Non-pigmented ciliary epithelial cell (primary cell): Measurements from ENCODE around the gene ETV4.

Experiments
- DNase-seq: peaks from one replicate; pipeline ENCODE4 v3.0.0-alpha.2; 2010; ENCODE audit warnings: low read depth

ETV4 gene

DNA sequence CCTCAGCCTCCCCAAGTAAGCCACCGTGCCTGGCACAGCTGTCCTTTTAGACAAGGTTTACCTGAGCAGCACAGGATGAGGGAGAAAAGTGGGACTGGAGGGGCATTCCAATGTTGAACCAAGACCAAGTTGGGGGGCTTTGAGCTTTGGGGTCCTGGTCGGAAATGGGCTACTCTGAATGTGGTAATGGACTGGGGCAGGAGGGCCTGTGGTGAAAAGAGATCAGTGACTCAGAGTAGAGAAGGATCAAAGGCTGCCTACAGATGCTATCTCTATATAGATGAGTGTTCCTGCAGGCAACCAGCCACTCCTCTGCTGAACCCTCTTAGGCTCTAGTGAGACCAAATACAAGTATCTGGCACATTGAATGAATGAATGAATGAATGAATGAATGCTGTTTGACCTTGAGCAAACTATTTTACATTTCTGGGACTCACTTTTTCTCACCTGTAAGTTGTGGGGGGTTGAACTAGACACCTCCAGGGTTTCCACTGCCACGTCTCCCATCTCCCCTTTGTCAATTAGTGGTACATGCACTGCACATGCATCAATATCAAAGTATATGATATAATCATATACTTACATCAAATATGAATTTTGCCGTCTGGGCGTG lies 26.3 kb upstream of the ETV4 start:
- no peak for DNase-seq

DNA sequence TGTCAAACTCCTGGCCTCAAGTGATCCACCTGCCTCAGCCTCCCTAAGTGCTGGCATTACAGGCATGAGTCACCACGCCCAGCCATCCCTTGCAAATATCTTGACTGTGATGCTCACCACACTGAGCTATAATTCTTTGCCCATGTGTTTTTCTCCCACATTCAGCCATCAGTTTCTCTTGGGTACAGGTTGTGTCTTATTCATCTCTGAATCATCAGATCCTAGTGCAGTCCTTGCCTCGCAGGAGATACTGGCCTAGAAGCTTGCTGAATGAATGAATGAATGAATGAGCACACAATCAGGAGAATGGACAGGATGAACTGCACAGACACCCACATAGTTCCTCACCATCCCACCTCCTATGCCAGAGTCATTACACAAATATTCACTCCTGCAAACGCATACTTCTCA lies 24.4 kb upstream of the ETV4 start:
- DNase-seq, result peak; percentile 54

DNA sequence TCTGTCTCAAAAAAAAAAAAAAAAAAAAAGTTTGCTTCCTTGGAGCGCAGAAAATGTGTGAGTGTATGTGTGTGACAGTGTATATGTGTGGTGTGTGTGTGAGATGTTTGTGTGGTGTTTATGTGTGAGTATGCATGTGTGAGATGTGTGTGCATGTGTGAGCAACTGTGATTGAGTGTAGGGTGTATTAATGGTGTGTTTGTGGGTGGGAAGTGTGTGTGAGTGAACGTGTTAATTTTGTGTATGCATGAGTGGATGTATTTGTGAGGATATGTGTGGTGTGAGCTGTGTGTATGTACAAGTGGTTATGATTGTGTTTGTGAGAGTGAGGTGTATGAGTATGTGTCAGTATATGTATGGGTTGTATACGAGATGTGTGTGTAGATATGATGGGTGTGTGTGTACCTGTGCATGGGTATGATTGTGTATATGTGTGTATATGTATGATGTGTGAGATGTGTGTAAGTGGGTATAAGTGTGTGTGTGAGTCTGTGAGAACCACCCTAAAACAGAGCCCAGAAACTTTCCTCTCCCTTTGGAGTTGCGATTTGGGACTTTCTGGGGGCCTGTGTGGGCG lies 22.5 kb upstream of the ETV4 start:
- no peak for DNase-seq

DNA sequence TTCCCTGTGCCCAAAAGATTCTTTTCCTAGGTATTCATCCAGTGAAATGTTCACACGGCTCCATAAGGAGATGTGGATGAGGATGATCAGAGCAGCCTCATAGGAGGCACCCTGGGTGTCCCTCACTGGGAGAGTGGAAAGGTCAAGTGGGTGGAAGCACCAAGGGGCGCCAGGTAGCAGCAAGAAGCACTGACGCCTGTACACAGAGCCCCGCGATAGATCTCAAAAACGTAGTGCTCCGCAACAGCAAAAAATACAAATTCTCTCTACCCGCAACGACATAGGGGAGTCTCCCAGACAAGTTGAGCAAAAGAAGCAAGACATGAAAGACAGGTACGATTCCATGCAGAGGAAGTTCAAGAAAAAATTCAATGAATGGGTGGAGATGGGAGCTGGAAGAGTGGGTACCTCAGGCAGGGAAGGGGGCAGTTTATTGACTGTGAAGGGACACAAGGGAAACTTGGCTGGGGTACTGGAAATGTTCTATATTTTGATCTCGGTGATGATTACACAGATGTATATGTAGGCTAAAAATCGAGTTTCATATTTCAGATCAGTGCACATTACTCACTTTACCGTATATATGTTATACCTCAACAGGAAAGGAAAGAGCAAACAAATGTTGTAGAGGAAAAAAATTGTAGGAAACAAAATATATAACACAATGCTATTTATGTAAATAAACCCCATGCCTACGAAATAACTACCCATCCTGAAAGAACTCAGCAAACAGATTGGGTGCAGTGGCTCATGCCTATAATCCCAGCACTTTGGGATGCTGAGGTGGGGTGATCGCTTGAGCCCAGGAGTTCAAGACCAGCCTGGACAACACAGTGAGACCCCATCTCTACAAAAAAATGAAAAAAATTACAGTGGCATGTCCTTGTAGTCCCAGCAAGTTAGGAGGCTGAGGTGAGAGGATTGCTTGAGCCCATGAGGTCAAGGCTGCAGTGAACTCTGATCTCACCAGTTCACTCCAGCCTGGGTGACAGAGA lies 17.8 kb upstream of the ETV4 start:
- no peak for DNase-seq

DNA sequence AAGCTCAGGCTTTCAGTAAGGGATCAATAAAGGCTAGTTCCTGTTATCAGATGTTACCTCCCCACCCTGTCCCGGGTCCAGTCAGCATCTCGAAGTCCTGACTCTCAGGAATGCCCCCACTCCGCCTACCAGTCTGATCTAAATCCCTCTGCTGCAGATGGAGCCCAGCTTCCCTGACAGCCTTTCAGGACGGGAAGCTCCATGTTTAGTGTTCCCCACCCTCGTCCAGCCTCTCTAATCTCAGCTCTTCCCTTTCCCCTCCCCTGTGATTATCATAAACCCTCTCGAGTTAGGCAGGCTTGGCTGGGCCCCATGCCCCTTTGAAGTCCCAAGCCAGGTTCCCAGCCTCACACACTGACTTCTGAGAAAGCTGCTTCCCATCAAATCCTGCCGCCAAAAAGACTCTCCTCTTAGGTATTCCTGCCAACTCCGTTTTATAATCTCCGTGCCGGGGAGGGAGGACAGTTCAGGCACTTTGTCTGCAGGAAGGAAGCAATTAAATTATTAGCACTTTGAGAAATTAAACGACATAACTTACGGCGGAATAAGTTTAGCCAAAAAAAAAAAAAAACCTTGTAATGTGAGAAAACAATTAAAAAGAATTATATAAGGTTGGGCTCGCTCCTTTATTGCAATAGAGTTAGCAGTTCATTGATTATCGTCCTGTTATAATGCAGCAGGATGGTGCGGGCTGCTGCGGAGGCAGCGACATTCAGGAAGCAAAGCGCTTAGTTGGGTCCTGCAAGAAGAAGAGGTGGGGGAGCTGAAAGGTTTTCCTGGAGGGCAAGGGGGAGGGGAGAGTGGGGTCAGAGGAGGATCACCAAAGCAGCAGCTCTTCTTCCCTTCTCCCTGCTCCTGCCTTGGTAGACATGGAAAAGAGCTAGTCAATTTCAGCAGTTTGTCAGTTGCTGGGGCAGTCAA lies 16.8 kb upstream of the ETV4 start:
- DNase-seq, result no peak

DNA sequence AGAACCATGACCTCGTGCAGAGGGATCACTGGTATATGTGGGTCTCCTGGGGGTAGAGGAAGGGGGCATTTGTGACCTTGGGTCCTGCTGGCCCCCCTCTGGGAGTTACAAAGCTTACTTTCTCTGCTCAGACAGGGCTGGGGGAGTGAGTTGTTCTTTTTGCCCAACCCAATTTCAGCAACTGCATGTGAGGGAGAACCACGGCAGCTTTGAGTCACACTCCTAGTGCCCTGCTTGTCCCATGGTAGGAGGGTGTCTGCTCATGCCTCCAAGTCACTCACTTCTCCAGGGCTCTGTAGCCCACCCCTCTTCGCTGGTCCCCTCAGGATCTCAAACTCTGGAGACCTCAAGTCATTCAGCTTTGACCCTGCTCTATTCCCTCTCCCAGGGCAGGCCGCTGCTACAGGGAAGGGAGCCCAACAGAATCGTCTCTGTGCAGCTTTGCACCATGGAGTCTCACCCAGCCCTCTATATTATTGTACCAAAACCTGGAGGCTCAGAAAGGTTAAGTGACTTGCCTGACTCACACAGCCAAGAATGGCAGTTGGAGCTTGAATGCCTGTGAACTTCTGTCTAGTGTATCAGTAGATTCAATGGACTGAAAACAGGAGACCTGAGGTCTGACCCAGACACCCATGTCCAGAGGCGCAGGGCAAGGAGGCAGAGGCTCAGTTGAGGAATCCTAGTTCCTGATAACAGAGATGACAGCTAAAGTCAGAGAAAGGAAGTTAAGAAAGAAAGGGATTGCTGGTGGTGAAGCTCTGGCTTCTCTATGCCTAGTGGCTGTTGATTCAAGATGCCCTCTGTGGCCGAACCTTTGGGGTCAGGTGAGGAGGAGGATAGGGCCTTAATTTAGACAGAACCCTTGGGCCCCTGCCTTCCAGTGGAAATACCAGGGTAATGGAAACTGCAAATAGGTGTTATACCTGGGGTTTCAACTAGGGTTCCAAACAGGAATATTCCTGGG lies 14.6 kb upstream of the ETV4 start:
- DNase-seq, result no peak

DNA sequence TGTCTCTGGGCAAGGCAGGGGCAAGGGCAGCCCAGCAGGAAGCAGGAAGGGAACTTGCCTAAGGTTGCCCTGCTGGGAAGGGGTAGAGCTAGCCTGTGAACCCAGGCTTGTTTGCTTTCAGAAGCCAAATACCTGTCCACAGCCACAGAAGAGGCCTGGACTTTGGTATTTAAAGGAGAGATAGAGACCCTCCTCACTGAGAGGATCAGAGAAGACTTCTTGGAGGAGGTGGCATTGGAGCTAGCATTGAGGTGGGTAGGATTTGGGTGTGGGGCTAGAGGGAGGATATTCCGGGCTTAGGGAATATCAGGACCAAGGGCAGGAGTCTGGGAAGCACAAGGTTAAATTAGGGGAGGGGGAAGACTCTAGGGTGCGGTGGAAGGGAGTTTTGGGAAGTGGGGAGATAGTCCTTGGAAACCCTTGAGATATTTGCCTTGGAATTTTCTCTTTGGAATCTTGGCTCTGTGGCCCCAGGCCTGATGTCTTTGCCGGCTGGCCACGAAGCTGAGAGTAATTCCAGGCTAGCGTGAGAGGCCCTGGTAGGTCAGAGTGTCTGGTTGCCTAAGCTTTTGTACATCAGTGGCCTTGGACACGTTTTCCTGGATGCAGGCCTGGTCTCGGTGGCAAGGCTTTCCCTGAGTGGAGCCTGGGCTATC lies 13.1 kb upstream of the ETV4 start:
- no peak for DNase-seq

DNA sequence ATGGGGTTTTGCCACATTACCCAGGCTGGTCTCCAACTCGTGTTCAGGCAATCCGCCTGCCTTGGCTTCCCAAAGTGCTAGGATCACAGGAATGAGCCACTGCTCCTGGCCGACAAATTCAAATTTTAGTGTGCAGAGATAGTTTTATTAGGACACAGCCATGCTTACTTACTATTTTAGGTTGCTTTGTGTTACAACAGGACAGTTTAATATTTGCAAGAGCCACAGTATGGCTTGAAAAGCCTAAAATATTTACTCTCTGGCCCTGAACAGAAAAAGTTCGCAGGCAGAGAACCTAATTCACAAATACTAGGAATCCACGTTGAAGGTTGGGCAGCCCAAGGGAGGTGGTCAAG lies 12.6 kb upstream of the ETV4 start:
- DNase-seq, result no peak

DNA sequence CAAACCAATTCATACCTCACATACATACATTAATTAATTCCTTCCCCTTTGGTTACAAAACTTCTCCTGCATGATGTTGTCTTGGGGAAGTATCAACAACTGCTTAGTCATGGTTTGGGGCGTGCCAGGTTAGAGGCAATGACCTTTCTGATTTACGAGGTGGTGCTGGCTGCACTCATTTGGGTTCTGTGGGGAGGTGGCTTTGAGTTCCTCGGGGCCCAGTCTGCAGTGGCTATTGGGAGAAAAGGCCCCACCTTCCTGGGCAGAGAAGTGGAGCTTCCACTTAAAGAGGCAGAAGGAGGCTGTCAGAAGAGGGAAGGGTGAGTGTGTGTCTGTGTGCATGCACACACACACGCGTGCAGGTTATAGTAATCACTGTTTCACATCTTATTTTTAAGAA lies 10.2 kb upstream of the ETV4 start:
- DNase-seq, result no peak

DNA sequence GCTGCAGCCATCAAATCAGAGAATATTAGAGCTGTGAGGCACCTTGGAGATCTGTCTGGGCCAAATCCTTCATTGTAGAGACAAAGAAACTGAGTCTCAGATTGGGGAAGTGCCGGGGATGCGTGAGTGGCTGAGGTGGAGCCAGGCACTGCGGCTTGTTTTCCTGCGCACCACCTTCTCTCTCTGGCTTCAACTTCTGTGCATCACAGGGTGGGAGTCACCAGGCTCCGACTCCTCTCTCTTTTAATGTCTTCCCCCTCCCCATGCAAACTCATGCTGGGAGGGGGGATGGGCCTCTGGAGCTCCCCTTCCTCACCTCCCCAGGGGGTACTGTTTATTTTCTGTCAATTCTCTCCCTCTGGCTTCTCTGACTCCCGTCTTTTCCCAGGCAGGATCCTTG lies 8.7 kb upstream of the ETV4 start:
- no peak for DNase-seq

DNA sequence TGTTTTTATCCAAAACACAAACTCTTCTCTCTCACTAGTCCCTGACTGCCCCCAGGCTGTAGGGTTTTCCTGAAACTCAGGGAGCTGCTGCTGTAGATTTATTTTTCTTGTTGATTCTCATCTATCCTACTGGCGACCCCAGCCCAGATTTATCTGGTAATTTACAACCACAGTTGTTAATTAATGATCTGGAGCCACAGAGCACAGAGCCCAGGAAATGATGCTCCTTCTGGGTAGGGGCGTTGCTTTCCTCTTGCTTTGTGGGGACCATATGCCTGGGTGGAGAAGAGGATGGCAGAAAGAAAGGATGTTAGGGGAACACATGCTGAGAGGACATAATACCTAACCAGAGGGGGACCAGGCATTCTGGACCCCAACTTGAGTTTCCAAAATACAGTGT lies 7.4 kb upstream of the ETV4 start:
- no peak for DNase-seq

DNA sequence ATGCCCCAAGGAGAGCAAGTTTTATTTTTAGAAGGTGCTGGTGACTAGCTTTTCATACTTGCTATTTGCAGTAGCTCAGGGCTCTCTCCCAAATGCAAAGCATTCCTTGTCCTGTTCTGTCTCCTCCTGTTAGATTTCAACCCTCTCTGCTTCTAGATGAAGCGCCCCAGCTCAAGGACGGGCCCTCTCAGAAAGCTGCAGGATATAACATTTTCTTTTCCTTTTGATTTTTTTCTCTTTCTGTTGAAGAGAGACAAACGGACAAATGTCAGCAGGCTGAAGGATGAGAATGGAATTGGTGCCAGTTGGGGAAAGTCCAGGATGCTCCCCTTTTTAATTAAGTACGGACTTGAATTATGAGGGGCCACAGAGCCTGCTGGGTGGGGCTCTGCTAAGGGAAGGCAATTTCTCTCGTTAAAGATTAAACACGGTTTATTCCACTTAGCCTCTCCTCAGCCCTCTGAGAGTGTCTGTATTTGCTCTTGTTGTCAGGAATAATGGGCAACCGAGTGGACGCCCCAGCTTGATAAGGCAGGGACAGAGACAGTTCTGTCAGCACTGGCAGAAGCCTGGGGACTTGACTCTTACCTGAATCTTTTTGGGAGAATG lies 6.2 kb upstream of the ETV4 start:
- no peak for DNase-seq

DNA sequence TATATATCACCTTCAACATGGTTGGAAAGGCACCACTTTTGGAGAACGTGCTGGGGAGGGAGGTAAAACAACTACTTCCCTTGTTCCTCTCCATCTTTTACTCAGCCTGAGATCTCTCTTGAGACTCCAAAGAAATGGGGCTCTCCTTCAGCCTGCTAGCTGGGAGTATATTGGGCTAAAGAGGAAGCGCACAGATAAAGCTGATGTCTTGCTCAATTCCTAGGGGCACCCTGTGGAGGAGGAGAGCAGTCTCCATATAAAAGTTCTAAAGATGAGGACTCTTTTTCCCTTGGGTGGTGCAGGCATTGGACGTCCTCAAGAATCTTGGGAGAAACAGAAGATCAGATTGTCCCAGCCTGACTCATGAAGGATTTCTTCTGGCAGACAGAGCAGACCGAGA lies 4.6 kb upstream of the ETV4 start:
- no peak for DNase-seq

DNA sequence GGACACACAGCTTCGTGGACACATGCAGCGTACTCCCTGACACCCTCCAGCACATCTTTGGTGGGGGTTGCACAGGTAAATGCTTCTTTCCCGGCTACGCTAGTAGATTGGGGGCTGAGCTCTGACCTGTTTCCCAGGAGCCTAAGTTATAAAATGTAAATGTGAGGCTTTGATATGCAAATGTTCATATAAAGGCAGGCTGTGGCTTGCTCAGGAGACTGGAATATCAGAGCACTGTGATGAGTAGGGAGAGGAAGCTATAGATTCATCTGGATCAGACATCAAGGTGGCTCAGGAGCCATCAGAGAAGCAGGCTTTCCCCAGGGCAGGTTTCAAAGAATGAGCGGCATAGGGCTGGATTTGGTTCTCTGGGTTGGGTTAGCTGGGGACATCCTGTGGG lies 3.4 kb upstream of the ETV4 start:
- DNase-seq, result no peak

DNA sequence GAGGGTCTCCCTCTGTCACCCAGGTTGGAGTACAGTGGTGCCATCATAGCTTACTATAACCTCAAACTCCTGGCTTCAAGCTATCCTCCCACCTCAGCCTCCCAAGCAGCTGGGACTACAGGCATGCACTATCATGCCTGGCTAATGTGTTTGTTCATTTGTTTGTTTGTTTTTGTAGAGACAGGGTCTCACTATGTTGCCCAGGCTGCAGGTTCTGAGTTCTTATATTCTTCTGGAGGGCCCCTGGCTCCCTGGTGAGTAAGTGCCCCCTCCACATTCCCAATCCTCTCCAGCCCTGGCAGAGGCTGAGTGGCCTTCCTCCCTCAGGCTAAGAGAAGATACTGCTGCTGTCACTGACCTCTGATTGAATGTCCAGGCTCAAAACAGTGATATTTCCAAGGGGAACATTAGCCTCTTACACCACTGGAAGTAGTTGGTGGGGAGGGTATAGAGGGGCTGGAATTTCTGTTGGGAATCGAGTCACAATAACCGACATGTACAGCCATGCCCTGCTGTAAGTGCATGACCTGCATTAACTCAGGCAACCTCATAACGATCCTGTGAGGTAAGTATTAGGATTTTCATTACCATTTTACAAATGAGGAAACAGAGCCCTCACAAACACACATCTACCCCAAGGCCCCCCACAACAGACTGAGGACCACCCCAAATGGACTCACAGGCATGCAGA lies 2.7 kb upstream of the ETV4 start:
- DNase-seq, result no peak

DNA sequence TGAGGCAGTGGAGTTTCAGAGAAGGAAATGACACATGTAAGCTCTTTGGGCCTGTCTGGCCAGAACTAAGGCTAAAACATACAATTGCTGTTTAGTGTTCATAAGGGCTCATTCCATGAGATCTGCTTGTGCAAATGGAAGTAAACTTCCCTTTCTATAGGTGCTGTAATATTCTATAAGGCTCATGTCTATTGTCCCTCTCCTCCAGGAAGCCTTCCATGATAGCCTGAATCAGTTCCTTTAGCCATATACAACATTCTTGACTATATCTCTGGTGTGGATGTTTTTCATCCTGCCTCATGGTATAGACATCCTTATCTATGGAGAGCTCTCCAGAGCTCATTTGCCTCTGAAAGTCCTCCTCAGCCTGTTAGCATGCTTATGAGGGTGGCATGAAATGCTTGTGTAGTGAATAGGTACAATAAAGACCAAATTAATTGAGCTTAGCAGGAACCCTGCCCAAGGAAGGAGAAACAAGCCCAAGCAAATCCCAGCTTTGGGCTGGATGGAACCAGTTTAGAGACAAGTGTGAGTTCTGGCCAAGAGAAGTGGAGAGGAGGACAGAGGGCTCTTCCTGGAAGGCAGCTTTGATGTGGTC lies 1.6 kb upstream of the ETV4 start:
- DNase-seq, result no peak

DNA sequence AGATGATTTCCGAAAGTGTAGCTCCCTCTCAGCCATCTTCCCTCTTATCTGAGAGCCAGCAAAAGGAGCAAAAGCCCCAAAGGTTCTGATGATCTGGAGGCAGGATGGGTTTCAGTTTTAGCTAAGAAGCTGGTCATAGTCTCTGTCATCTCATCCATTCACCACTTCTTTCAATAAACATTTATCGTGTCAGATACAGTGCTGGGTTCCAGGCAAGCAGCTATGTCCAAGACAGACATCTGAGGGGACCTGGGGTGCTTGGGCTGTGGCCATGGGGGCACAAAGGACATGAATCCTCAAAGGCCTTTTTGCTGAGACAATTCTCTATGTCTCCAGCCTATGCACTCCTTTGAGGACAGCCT lies 1.0 kb upstream of the ETV4 start:
- DNase-seq, result no peak

DNA sequence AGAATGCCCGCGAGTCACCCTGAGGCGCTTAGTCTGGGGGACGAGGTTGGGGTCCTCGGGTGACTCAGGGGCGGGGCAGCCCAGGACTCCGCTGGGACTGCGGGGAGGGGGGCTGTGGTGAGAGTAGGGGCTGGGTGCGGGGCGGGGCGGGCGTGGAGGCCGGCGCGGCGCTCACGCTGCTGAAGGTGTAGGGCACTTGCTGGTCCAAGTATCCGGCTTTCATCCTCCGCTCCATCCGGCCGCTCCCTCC lies 832 bp downstream of the ETV4 start:
- DNase-seq, result no peak

DNA sequence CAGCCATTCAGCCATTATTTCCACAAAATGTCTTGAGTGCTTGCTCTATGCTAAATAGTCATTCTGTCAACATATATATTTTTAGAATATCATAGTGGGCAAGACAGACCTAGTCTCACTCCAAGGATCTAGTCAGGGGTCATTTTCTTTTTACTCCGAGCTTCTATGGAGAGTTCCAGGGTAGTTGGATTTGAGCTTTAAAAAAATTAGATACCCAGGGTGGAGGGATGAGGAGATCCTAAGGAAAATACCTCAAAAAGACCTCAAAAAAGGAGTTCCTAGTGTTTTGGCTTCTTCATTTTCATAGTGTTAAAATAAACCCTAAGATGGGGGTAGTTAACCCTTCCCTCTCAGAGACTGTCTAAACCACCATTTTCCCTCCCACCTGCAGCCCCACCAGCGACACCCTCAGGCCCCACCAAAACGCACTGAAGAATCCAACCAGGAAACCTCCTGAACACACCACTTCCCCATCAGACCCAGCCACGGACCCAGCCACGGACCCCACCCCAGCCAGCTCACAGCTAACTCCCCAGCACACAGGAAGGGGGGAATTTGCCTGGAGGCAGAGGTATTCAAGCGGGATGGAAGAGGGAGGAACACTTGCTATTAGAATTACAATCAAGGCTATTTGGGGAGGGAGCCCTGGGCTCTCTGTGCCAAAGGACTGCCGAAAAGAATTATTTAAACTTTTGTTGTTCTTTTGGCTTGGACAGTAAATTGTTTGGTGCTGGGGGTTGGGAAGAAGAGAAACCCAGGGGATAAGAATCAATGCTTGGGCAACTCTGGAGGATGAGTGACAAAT lies 2.2 kb downstream of the ETV4 start:
- no peak for DNase-seq
